HG03565 (cell line): ENCODE results near the gene BBX.

Experiments used
- ATAC-seq: cut with Tn5 transposase; IDR thresholded peaks from one replicate; pipeline ENCODE4 v1.9.1; 2021; ENCODE audit warnings: mild to moderate bottlenecking, moderate library complexity; ENCODE audit not compliant: unreplicated experiment

The BBX gene

DNA sequence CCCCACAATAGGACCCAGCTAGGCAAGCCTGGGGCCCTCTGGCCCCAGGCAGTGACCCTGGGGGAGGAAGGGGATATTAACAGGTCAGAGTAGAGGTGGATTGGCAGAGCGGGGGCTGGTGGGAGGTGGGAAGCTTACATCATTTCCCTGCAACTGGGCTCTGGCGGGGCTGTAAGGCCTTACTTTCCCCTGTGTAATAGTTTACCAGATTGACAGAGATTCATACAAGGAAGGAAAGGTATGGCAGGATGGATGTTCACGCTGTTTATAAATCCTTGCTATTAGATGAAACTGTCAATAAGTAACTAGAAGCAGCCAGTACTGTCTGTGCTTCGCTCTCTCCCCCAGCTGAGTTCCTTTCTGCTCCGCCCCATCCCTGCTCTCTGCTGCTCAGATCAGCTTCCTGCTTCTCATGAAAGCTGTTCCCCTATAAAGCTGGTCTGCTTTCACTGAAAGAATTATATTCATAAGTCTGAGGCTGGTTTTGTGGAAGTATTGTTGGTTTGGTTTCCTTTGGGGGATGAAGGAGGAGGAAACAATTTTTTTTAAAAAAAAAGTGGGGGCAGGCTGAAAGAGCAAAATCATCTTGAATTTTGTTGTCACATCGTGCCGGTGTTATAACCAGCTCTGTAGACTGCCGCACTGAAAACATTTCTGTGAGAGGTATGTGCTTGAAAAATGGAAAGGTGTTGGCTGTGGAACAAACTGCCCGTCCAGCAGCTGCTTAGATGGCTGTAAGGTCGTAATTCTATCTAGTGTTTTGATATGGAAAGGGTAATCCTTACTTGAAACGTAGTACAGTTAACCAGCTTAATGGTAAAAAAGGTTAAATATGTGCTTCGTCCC lies 76.4 kb downstream of the BBX start:
- peak; percentile 91 for ATAC-seq

DNA sequence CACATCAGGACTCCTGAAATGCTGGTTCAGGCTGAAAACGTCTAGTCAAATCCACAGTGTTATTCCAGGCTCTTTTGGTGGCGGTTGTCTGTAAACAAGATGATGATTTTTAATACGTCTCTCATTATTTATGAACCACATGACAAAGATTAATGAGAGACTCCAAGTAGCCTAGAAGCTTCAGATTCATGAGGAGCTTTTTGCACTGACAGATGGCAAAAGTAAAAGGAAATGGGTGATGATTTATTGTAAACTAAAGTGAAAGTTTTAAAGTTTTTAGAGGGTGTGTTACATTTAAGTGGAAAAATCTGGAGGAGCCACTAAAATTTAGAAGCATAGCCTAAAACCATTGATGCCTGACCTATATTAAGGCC lies 77.0 kb downstream of the BBX start:
- no peak for ATAC-seq

DNA sequence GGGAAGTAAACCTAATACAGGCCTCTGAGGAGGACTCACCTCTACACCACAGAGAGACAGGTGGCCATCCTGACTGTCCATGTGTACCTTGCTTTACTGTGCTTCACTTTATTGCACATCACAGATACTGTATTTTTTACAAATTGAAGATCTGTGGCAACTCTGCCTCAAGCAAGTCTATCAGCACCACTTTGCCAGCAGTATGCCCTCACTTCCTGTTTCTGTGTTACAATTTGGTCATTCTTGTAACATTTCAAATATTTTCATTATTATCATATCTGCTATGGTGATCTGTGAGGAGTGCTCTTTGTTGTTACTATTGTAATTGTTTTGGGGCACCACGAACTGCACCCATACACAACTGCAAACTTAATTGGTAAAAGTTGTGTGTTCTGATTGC lies 78.0 kb downstream of the BBX start:
- no peak for ATAC-seq

DNA sequence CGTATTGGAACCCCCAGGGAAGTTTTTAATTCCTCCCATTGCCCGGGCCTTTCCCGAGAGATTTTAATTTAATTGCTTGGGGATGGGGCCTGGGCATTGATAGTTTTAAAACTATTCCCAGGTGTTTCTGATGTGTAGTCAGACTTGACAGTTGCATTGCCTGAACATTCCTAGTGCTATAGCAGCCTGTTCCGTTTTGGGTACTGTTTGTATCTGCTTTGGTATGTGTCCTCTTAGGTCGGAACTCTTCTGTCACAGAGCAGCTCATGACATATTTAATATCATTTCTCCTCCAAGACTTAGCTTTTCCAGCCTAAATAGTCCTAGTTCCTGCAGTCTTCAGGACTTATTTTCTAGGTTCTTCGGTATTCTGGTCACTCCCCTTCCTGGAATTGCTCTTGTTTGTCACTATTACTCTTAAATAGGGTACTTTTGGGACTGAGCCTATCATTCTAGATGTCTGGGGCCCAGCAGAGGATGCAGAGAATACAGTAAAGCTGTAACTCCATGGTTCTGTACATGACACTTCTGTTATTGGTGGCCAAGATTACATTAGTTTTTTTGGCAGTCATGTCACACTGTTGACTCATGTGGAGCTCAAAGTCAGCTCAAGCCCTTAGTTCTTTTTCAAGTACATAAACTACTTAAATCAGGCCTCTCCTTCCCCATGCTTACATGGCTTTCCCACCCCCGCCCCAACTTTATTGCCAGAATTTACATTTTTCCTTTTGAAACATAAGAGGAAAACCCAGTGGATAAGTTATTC lies 81.5 kb downstream of the BBX start:
- ATAC-seq: no peak

DNA sequence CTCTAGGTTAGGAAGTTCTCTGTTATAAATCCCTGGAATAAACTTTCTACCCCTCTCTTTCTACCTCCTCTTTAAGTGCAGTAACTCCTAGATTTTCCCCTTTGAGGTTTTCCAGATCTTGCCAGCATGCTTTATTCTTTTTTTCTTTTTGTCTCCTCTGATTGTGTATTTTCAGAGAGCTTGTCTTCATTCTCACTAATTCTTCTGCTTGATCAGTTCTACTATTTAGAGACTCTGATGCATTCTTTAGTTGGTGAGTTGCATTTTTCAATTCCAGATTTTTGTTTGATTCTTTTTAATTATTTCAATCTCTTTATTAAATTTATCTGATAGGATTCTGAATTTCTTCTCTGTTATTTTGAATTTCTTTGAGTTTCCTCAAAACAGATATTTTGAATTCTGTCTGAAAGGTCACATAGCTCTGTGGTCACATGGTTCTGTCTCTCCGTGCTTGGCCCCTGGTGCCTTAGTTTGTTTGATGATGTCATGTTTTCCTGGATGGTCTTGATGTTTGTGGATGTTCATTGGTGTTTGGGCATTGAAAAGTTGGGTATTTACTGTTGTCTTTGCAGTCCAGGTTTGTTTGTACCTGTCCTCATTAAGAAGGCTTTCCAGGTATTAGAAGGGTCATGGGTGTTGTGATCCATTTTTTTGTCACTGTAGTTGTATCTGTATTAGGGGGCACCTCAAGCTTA lies 89.2 kb downstream of the BBX start:
- ATAC-seq: no peak

DNA sequence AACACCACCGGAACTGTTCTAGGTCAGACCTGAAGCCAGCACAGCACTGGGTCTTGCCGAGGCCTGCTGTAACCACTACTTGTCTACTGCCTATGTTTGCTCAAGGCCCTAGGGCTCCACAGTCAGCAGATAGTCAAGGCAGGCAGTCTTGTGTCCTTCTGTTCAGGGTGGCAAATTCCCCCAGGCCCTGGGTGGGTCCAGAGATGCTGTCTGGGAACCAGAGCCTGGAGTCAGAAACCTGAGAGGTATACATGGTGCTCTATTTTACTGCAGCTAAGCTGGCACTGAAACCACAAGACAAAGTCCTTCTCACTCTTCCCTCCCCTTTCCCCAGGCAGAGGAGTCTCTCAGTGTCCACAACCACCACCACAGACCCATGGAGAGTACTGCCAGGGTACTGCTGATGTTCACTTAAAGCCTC lies 89.9 kb downstream of the BBX start:
- no peak for ATAC-seq

DNA sequence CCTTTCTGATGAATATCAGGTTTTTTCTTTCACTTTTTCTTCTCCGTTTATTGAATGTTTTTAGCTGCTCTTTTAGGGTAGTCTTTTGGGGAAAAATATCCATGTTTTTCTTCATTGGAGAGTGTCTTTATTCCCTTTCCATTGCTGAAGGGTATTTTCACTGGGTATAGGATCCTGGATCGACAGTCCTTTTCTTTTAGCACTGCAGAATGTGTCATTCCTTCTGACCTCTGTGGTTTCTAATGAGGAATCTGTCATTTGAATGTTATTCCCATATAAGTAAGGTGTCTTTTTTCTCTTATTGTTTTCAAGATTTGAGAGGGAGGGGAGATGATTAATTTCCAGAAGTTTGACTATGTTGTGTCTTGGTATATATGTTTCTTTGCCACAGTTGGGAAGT lies 96.8 kb downstream of the BBX start:
- ATAC-seq: no peak

DNA sequence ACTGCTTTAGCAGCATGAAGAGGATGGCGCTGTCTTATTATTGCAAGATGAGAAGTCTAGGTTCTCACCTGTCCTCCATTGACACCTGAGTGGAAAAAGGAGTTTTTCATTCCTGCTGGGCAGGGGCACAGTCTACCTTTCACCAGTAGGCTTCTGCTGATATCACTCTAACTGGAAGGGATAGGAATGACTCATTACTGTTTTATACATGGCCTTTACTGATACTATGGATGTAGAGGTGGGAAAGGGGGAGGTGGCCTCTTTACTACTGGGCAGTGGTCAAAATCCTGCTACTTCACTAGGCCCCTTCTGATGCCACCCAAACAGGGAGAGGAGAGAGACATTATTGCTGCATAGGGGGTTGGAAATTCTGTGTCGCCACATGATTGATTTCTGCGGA lies 97.8 kb downstream of the BBX start:
- no peak for ATAC-seq

DNA sequence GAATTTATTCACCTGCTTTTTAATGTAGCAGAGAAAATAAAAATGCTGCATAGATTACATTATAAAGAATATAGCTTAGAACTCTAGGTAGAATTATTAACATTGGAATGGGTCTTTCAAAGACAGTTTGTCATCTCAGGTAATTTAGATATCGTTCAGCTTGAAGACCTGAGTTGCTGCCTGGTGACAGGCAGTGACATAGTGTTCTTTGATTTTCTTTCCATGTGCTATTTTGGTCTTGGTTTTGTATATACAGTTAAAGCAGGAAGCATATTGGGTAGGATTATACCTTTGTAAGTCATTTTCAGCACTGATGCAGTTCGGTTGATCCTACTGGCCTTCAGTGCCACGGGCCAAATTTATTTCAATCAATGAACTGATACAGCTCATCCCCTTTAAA lies 98.7 kb downstream of the BBX start:
- no peak for ATAC-seq

DNA sequence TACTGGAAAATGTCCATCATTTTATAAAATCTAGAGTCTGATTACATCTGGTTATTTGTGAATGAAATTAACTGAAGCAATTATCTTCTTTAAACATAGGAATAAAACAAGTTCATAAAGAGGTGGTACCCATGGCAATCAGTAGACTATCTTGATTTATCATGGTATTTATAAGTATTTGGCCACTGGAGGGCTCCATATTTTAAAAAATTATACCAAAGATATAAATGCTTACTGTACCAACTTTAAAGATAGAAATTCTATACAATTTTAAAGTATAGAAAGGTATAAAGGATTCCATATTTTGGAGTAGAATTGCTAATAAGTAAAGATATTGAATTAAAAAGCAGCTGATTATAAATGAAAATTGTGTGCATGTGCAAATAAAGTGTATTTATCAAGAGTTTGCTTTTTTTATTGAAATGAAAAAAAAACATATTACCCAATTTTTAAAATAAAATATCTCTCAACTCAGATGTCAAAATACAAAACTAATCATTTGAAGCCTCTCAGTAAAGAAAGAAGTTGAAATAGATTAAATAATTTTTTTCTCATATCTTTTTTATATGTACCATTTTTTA lies 105.3 kb downstream of the BBX start:
- no peak for ATAC-seq

DNA sequence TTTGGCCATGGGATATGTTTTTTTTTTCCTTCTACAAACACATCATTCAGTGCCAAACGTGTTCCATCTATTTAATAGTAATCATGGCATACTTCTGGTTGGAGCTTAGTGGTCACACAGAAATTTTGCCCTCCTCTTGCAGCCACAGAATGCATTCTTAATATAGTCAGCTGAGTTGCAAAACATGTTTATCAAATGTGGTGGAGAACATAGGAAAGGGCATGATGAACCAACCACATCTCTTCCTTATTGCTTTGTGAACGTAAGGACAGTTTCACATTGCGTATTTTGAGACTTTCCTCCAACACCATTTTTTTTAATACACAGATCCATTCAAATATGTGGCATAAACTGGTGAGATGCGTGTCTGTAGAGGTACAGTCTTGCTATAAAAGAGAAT lies 106.8 kb downstream of the BBX start:
- ATAC-seq: no peak

DNA sequence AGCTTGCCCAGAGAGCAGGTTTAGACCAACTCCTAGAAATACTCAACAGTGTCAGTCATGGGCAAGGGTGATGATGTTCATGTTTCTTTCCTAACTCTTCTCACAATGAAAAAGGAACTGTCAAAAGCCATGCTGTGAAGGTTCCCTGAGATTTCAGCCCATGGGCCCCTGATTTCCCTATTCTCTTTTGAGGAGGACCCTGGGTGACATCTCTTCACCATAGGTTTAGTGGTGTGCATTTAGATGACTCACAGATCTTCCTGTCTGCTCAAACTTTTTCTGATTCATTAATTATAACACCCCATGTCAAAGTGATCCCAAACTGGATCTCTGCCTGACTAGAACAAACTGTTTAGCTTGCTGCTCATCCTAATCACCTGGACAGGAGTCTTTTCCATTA lies 108.0 kb downstream of the BBX start:
- ATAC-seq: no peak

DNA sequence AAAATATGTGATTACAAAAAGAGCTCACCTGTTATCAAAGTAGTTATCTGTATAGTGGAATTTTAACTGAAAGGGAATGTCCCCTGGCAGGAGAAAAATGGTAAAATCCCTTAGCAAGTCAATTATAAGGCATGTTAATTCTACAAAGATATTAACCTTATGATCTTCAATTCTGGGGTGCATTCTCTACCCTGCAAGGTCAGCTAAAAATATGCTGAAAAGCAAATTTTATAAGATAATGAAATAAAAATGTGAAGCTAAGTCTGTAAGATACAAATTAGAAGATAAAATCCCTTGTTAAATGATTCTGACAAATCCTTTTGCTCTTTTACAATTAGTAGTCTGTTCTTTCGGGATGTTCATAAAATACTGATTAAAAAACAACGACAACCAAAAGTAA lies 109.8 kb downstream of the BBX start:
- ATAC-seq: no peak

DNA sequence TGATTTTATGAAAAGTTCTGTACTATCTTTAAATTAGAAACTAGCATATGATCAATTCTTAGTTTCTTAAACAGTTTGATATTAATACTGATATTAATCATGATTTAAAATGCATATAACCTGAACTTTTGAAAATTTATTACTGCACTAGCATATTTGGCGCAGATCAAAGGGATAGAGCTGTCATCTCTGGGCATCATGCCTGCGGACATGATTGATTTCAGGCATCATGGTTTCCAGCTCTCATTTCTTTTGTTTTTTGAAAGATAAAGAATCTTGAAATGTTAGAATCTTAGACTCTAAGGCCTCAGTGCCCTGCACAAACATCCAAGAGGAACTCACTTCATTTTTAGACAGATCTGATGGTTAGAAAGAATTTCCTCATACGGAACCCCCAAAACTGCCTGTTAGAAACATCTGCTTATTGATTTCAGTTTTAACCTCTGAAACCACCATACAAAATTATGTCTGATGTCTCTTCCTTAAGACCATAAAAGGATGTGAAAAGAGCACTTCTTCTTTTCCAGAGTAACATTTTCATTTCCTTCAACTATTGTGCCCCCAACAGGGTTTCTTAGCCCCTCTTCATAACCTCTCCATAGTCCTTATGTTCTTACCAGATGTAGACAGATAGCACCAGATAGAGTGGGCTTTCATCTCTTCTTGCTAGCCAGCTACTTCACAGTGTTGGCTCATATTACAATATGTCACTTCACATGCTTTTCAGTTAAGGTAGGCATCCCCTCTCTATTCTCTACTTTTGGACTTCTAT lies 110.8 kb downstream of the BBX start:
- peak; percentile 88 for ATAC-seq

DNA sequence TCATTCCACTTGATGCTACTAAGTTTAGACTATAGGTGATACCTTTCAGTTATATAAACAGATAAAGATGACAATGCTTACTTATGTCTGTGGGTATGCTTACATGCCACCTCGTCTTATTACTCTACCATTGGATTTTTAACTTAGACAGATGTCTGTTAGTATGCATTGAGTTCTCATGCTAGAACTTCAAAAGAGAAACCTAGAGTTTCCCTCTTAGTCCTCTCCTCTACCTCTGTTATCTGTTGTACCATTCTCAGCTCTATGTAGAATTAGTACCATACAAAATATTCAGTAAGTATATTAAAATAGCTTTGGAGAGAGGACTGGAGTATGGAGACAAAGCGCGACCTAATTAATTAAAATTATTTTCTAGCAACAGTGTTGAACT lies 111.3 kb downstream of the BBX start:
- peak; percentile 25 for ATAC-seq

DNA sequence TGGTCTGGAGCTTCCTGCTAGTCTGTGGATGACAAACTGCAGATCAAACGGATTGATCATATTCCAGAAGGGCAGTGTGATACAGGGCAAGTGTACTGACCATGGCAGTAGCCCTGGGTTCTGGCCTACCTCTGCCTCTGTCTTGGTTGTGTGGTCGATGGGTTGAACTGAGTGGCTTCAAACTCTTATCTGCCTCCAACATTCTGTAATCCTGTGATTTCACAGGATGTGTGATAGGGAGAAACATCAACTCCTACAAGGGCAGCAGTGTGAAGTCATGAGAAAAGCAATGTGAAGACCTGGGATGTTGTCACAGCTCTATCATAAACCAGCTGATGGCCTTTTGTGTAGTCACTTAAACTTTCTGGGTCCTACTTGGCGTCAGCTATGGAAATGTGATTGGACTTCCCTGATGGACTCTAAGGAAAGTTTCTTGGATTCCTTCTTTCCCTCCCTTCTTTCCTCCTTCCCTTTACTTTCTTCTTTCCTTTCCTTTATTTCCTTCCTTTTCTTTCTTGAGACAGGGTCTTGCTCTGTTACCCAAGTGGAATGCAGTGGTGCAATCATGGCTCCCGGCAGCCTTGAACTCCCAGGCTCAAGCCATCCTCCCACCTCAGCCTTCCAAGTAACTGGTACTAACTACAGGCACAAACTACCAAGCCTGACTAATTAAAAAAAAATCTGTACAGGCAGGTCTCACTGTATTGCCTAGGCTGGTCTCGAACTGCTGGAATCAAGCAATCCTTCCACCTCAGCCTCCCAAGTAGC lies 114.8 kb downstream of the BBX start:
- no peak for ATAC-seq

DNA sequence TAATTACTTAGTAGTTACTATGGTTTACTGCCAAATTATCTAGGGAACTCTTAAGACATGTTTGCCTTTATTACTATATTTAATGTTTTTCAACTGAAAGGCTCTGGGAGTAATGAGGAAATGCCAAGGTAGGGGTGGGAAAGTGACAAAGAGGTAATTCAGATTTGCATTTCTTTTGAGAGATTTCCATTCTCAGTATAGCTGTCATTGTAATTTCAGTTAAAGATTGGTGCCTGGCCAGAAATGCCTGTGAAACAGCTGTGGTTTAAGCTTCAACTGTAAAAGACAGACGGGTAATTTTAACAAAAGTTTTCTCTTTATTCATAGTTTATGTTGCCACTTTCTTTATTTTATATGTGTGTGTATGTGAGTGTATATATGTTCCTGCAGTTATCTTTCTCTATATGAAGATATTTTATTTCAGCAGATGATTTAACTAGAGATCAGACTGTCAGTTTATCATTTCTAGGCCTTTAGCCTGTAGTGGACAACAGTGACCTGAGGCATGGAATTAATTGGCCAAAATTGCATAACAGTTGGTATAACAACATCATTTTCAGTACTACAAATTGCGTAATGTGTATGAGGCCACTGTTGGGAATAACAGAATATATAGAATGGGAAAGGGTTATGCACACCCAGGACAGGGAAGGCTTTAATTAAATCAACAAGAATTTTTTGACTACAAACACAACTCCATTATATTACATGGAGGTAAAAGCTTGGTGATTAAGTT lies 119.0 kb downstream of the BBX start:
- ATAC-seq: peak; percentile 45

DNA sequence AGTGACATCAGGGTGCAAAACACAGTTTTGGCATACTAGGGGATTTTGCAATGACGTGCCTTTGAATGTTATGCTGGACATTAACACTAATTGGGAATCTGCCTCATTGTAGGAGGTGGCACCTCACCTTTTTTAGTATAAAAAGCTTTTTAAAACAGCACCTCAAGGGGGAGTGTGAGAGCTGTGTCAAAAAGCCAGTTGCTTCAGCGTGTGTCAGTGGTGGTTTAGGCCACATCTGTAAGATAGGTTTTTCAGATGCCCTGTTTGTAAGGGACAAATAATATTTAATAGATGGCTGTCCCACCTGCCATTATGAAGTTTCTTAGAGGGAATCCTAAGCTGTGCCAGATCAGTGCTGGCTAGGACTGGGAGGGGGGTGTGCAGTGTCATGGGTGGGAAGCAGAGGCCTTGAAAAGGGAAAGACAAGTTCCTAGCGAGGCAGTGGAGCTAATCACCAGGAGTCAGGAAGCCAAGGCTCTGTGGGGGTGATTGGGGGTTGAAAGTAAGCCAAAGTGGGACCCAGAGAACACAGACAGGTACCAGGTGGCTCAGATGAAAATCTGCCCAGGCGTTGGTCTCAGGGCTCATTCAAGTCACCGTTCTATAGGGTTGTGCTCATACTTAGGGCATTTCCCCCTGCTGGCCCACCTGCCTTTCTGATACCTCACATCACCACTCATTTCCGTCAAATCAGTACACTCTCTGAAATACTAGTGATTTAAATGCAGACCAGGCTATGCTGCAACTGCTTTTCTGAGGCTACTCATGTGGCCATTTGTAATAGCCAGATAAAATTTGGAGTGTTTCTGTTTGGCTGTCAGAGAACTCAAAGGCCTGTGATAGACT lies 120.5 kb downstream of the BBX start:
- no peak for ATAC-seq
